ENCODE data around the gene PCIF1.
"Not testable (repeated sequence)": the region's sequence is repeated elsewhere in the genome, so short reads cannot be mapped to it uniquely, and the experiment has no call there.

The PCIF1 gene

DNA sequence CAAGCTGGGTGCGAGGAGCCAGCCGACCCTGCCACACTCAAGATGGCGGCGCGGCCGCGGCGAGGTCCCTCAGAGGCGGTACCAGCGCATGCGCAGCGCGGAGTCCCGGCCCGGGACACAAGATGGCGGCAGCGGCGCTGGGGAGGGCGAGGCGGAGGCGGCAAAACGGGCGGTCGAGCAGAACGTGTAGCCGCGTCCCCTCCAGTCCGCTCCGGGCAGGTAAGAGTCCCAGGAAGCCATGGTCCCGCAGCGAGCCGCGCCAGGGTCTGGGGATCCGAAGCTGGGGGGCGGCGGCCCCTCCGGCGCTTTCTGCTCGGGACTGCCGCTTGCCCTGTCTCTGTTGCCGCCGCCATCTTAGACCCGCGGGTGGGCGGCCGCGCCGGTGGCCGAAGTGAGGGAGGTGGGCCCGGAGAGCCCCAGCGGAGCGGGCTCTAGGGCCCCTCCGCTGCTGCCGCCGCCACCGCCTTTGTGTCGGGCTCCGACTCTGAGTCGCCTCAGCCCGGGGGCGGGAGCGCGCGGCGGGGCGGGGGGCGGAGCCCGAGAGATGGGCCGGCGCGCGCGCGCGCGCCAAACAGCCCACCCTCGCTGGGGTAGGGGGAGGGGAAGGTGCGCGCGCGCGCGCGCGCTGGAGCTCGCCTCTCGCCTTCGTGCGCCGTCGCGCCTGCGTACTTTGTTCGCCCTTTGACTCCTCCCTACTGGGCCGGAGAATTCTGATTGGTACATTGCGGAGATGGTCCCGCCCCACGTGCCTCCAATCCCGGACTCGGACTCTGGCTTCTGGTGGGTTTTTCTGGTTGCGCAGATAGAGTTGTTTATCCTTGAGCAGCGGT is at the start of gene PCIF1:
TSS of gene PCIF1 (plus strand) at position 98 of the 830 bp plus-strand sequence. CDS start 4,317 bp downstream, outside the sequence.
- DNase-seq = peak; percentile 98 to 99 (median 99)

- no peak for DNase-seq
These were observed 47.7 kb upstream of the PCIF1 start for GRCh38 chr20:45886590-45887345.

DNA sequence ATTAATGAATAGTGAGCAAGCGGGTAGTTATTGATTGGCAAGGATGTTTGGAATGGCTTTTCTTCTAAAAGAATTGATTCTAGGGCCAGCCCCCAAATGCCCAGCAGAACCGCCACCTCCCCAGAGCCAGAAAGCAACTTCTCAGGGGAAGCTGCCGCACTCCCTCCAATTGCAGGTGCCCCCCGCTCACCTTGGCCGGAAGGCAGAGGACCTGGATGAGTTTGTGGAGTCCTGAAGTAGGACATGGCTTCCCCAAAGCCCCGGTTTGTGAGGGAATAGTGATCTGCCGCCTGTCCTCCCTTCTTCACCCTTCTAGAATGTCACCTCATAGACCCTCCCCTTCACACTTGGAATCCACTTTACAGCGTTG is 47.2 kb upstream of the PCIF1 start, which contains the start of gene SPATA25:
TSS of gene SPATA25 (minus strand) at position 277 of the 370 bp plus-strand sequence. CDS start at position 245, 32 bp downstream.
- DNase-seq = no peak

DNA sequence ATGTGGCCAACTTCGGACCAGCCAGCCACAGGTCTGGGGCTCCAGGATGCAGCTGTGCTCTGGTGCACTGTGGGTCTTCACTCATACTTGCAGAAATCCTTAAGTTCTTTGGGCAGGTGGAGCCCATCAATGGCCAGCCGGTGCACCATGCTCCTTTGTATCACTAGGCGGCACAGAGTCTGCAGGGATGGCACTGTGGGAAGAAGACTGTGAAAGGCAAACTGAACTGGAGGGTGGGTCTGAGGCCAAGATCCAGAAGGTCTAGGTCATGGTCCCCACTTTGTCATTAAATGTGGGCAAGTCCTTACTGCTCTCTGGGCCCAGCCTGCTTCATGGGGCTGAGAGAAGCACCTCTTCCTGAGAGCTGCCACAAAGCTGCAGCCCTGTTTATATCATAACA is 45.8 kb upstream of the PCIF1 start:
- DNase-seq = no peak

- DNase-seq = peak in 2 of 3 experiments; percentile 77 to 86
These were observed 44.2 kb upstream of the PCIF1 start for GRCh38 chr20:45890077-45890984.

DNA sequence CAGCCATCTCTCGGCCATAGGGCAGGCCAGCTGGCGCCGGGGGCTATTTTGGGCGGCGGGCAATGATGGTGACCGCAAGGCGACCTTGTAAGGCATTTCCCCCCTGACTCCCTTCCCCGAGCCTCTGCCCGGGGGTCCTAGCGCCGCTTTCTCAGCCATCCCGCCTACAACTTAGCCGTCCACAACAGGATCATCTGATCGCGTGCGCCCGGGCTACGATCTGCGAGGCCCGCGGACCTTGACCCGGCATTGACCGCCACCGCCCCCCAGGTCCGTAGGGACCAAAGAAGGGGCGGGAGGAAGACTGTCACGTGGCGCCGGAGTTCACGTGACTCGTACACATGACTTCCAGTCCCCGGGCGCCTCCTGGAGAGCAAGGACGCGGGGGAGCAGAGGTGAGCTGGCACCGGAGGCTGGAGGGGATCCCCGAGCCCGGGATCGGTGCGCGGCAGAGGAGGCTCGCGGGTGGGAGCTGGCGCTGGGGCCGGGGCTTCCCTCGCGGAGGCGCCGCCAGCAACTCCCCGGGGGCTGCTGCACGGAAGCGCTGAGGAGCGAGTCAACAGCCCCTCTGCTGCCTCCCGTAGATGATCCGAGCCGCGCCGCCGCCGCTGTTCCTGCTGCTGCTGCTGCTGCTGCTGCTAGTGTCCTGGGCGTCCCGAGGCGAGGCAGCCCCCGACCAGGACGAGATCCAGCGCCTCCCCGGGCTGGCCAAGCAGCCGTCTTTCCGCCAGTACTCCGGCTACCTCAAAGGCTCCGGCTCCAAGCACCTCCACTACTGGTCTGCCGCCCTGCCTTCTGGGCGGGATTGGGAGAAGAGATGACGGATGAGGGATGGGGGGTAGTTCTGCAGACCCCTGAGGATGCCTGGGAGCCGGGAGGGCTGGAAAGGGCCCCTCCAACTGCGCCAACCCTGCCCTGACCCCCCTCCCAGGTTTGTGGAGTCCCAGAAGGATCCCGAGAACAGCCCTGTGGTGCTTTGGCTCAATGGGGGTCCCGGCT is 43.2 kb upstream of the PCIF1 start, which contains the start of the genes CTSA and NEURL2:
TSS of gene CTSA (plus strand) at position 351 of the 999 bp plus-strand sequence. CDS start at position 585, 234 bp downstream.
TSS of gene NEURL2 (minus strand) at position 224 of the 999 bp plus-strand sequence. CDS start at position 7, 217 bp downstream.
- peak; percentile 91 to 95 (median 92) for DNase-seq

DNA sequence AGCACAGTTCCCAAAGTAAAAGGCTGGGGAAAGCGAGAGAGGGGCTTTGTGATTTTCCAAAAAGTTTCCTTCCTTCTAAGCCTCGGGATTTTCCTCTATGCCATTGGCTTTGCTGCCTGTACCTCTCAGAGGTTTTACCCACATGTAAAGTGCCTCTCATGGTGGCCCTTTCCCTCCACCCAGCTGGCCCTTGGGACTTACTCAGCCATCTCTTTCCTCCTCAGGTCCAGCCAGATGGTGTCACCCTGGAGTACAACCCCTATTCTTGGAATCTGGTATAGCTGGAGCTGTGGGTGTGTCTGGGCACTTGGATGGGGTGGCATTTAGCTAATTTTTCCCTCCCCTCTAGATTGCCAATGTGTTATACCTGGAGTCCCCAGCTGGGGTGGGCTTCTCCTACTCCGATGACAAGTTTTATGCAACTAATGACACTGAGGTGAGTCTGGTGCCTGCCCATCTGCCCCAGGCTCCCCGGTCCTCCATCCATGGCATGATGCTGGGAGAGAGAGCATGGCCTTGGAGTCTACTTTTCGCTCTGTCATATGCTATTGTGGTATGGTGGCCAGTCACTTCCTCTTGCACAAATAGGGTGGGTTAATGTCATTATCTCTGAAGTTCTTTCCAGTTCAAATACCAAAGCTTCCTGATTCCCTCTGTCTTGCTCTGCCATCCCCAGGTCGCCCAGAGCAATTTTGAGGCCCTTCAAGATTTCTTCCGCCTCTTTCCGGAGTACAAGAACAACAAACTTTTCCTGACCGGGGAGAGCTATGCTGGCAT is 42.2 kb upstream of the PCIF1 start:
- no peak for DNase-seq

DNA sequence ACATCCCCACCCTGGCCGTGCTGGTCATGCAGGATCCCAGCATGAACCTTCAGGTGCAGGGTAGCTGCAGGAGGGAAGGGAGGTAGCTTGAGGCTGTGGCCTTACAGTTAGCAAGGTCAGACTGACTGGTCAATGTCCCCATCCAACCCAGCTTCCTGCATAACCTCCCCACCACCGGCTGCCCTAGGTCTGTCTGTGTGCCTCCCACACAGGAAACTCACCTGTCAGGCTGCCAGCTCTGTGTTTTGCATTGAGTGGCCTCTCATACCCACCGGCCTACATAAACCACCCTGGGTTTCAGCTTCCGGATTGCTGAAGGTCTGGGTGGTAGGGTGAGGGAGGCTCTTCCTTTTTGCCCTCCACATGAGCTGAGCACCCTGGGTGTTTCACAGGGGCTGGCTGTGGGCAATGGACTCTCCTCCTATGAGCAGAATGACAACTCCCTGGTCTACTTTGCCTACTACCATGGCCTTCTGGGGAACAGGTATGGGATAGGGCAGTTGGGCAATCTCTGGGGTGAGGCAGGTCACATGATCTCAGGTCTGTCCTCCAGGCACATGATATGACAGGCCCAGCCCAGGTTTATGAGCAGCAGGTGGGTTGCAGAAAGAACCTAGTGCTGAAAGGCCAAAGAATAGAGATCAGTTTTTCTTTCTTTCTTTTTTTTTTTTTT is 41.5 kb upstream of the PCIF1 start:
- no peak for DNase-seq

GRCh38 chr20:45893831-45894230 is 40.7 kb upstream of the PCIF1 start:
- no peak for DNase-seq

GRCh38 chr20:45894797-45895196 is 39.7 kb upstream of the PCIF1 start:
- no peak for DNase-seq

- DNase-seq = no peak
These were observed 37.8 kb upstream of the PCIF1 start for GRCh38 chr20:45896641-45897161.

GRCh38 chr20:45897289-45897688 is 37.2 kb upstream of the PCIF1 start:
- DNase-seq = no peak

DNA sequence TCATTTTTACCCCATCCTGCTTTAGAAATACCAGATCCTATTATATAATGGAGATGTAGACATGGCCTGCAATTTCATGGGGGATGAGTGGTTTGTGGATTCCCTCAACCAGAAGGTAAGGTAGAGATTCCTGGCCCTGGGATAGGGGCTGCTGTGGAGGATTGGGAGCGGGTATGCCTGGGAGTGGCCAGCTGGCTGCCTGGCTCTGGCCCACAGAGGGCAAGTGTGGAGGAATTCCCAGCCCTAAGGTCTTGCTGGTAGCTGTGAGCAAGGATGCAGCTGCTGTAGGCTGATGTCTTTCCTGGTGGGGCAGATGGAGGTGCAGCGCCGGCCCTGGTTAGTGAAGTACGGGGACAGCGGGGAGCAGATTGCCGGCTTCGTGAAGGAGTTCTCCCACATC is 36.8 kb upstream of the PCIF1 start:
- no peak for DNase-seq

- DNase-seq = no peak
These were observed 36.2 kb upstream of the PCIF1 start for GRCh38 chr20:45898285-45898684.

- DNase-seq = no peak
These were observed 35.2 kb upstream of the PCIF1 start for GRCh38 chr20:45899046-45899835.

DNA sequence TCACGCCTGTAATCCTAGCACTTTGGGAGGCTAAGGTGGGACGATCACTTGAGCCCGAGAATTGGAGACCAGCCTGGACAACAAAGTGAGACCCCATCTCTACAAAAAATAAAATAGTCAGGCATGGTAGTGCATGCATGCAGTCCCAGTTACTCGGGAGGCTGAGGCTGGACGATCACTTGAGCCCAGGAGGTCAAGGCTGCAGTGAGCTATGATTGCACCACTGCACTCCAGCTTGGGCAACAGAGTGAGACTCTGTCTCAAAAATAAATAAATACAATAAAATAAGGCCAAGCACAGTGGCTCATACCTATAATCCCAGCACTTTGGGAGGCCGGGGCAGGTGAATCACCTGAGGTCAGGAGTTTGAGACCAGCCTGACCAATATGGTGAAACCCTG is 33.2 kb upstream of the PCIF1 start:
- DNase-seq = not testable (repeated sequence)

DNA sequence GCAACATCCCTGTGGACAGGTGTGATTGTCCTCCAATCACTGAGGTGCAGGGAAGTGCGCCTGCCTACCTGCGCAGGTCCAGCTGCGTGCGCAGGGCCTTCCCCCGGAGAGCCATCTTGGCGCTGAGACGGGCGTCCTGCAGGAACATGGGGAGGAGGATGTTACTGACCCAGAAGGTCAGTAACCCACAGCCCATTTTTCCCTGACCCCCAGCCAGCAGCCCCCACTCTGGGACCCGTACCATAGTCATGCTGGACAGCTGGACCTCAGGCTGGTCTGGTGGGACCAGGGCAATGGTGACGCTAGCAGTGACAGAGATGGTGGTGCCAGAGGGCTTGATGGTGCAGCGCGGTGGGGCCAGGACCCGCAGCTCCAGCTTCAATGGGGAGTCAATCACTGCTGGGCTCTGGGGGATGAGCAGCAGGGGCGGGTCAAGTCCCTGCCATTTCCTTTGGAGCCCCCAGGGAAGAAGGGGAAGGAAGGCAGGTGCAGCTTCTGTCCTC is 32.2 kb upstream of the PCIF1 start:
- no peak for DNase-seq
